PC-9 (cell line): Measurements from ENCODE around the gene PSME4. TPM values are rescaled to one million over a fixed set of nuclear protein-coding genes. Genes with fewer than 3 reads are reported as not detected.
"Not testable (repeated sequence)": the region's sequence is repeated elsewhere in the genome, so short reads cannot be mapped to it uniquely, and the experiment has no call there.

Source experiments
- BruUV-seq: library from RNA; stranded (reverse); fragments of 400-500 nt; replicated peaks from 2 replicates; lab custom pipeline; 2021; lab: Mats Ljungman, UMichigan
- CTCF ChIA-PET: fragments of 300-600 bp; sonication (Branson Sonifier 250); formaldehyde crosslinking; loops from one replicate; lab custom pipeline; 2022; ENCODE audit warnings: antibody characterized with exemption; lab: Charles Lee
- POLR2A ChIA-PET: fragments of 300-600 bp; sonication (Branson Sonifier 250); formaldehyde crosslinking; loops from one replicate; lab custom pipeline; 2022; ENCODE audit warnings: antibody characterized with exemption; ENCODE audit not compliant: unreplicated experiment; lab: Charles Lee
- DNase-seq, 2 experiments: peaks; one replicate each; pipeline versions ENCODE4 v3.0.0 to v3.0.0-alpha.2; 2015 to 2022; ENCODE audit warnings: mixed read lengths in 1 of 2
- H2AFZ ChIP-seq: fragments of 200-600 bp; sonication (generic); 2 replicates; pipeline ENCODE4 v1.8.1; 2017; ENCODE audit warnings: antibody characterized with exemption
- H3F3A ChIP-seq: fragments of 200-600 bp; sonication (generic); 2 replicates; pipeline ENCODE4 v1.8.1; 2017; ENCODE audit warnings: antibody characterized with exemption, mild to moderate bottlenecking, low read depth; ENCODE audit not compliant: insufficient read depth
- H3K27ac ChIP-seq: fragments of 200-600 bp; sonication (generic); 2 replicates; pipeline ENCODE4 v1.6.1; 2016; ENCODE audit warnings: mixed run types
- H3K27me3 ChIP-seq: fragments of 200-600 bp; sonication (generic); 2 replicates; pipeline ENCODE4 v1.6.1; 2016; ENCODE audit warnings: low read depth, mixed run types; ENCODE audit not compliant: insufficient read depth
- H3K36me3 ChIP-seq: fragments of 200-600 bp; sonication (generic); 2 replicates; pipeline ENCODE4 v1.6.1; 2016; ENCODE audit warnings: low read depth, mixed run types
- H3K4me1 ChIP-seq: fragments of 200-600 bp; sonication (generic); replicated peaks from 2 replicates; pipeline ENCODE4 v1.6.1; 2016; ENCODE audit warnings: mixed run types; ENCODE audit not compliant: insufficient read depth
- H3K4me2 ChIP-seq: fragments of 200-600 bp; sonication (generic); 2 replicates; pipeline ENCODE4 v1.6.1; 2017; ENCODE audit warnings: mixed run types
- H3K4me3 ChIP-seq: fragments of 200-600 bp; sonication (generic); 2 replicates; pipeline ENCODE4 v1.6.1; 2016; ENCODE audit warnings: mixed run types
- H3K79me2 ChIP-seq: fragments of 200-600 bp; sonication (generic); 2 replicates; pipeline ENCODE4 v1.6.1; 2017; ENCODE audit warnings: low read depth, mixed run types
- H3K9me2 ChIP-seq: fragments of 200-600 bp; sonication (generic); 2 replicates; pipeline ENCODE4 v1.8.1; 2017; ENCODE audit warnings: mild to moderate bottlenecking; ENCODE audit not compliant: insufficient read depth
- H3K9me3 ChIP-seq: fragments of 200-600 bp; sonication (generic); 2 replicates; pipeline ENCODE4 v1.8.1; 2016; ENCODE audit warnings: low read depth; ENCODE audit not compliant: insufficient read depth
- H4K20me1 ChIP-seq: fragments of 200-600 bp; sonication (generic); 2 replicates; pipeline ENCODE4 v1.8.1; 2017; ENCODE audit not compliant: insufficient read depth
- EZH2 ChIP-seq: fragments of 200-600 bp; sonication (generic); IDR thresholded peaks from 2 replicates; pipeline ENCODE4 v1.8.0; 2017; ENCODE audit warnings: antibody characterized with exemption, low read depth
- intact Hi-C: fragments of 100-400 bp; cut with micrococcal nuclease; formaldehyde crosslinking; loops from one replicate; pipeline ENCODE4 v1.10.0; 2022; ENCODE audit not compliant: unreplicated experiment
- total RNA-seq: library from RNA; stranded (reverse); gene quantifications from 2 replicates; pipeline ENCODE4 v1.2.3, GENCODE V29; 2021
- TF ChIP-seq, protein P1 (sequence below): fragments of 200-600 bp; sonication (generic); conservative IDR thresholded peaks from 2 replicates; pipeline ENCODE4 v1.6.1; 2017; ENCODE audit warnings: mixed run types, antibody characterized with exemption, mild to moderate bottlenecking, moderate library complexity

PSME4 gene
- total RNA-seq, 1 experiment from 2014 or later: 99.5 TPM

DNA sequence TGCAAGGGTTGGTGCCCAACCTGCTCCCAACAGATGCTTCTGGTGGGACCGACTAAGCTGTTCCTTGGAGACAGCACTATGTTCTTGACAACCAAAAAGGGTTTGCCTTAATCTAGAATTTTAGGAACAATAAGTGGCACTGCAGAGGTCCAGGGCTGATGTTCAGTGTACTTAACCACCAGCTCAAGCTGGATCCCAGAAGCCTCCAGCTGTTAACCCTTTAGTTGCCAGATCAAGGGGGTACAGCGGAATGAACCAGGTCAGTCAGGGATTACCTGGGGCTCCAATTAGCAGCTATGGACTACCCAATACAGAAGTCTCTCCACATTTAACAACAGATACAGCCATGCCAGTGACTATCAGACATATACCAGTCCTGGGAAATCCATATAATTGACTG lies 114.5 kb downstream of the PSME4 start:
- Histone ChIP-seq H3K27me3 (no peaks in the 10 kb centered on the region), H3K9me3 (no peaks in the 10 kb centered on the region), H3K4me1 (no peaks in the 10 kb centered on the region), H3K4me3 (no peak overlapping the region), H3K79me2 (no peaks in the 10 kb centered on the region), H2AFZ (no peak overlapping the region), H3K4me2 (no peak overlapping the region), H3F3A (0 out of 2 replicates have a peak, but pooled peaks cover under 1% of the 10 kb centered on the region), H4K20me1 (no peaks in the 10 kb centered on the region; the same call in 1 of the 2 replicates), H3K9me2 (no peaks in the 10 kb centered on the region), H3K36me3 (peaks cover 12% of the 10 kb centered on the region; the same call in 1 of the 2 replicates), H3K27ac (no peak overlapping the region)
- DNase-seq: no peak
- intact Hi-C loops: no loop called here
- no TSS peak for BruUV-seq
- ChIA-PET CTCF (no interaction called here), POLR2A (no interaction called here)
- TF ChIP-seq, protein P1, sequence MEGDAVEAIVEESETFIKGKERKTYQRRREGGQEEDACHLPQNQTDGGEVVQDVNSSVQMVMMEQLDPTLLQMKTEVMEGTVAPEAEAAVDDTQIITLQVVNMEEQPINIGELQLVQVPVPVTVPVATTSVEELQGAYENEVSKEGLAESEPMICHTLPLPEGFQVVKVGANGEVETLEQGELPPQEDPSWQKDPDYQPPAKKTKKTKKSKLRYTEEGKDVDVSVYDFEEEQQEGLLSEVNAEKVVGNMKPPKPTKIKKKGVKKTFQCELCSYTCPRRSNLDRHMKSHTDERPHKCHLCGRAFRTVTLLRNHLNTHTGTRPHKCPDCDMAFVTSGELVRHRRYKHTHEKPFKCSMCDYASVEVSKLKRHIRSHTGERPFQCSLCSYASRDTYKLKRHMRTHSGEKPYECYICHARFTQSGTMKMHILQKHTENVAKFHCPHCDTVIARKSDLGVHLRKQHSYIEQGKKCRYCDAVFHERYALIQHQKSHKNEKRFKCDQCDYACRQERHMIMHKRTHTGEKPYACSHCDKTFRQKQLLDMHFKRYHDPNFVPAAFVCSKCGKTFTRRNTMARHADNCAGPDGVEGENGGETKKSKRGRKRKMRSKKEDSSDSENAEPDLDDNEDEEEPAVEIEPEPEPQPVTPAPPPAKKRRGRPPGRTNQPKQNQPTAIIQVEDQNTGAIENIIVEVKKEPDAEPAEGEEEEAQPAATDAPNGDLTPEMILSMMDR: no peak
- TF ChIP-seq EZH2: no peak

DNA sequence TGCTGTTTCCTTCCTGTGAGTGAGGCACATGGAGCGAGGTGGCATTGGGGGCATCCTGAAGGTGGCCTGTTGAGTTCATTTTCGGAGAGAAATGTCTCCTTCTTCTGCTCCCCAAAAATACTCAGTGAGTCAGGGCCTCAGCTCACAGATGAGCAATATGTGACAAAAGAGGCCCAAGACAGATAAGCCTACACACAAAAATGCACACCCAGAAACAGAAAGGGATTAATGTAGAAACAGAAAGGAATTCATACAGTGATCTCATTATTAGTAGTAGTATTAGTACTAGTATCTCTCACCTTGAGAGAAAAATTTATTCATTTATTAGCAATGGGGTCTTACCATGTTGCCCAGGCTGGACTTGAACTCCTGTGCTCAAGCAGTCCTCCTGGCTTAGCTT lies 116.1 kb downstream of the PSME4 start:
- ChIA-PET POLR2A (no interaction called here), CTCF (no interaction called here)
- no peak for DNase-seq
- intact Hi-C loops: no loop called here
- H4K20me1 ChIP-seq: no peaks in the 10 kb centered on the region; the same call in 1 of the 2 replicates
- H3K9me3 ChIP-seq: no peaks in the 10 kb centered on the region
- H3K36me3 ChIP-seq: peaks cover 11% of the 10 kb centered on the region; the same call in 1 of the 2 replicates
- BruUV-seq: no TSS peak
- H3K4me3 ChIP-seq: no peak overlapping the region
- H3K27me3 ChIP-seq: no peaks in the 10 kb centered on the region
- H3K4me1 ChIP-seq: no peaks in the 10 kb centered on the region
- no peaks in the 10 kb centered on the region for H3K9me2 ChIP-seq
- H3K79me2 ChIP-seq: no peaks in the 10 kb centered on the region
- TF ChIP-seq EZH2: no peak
- TF ChIP-seq, protein P1: no peak
- H3K4me2 ChIP-seq: no peak overlapping the region
- H2AFZ ChIP-seq: no peak overlapping the region
- no peaks in the 10 kb centered on the region for H3F3A ChIP-seq
- H3K27ac ChIP-seq: no peak overlapping the region

DNA sequence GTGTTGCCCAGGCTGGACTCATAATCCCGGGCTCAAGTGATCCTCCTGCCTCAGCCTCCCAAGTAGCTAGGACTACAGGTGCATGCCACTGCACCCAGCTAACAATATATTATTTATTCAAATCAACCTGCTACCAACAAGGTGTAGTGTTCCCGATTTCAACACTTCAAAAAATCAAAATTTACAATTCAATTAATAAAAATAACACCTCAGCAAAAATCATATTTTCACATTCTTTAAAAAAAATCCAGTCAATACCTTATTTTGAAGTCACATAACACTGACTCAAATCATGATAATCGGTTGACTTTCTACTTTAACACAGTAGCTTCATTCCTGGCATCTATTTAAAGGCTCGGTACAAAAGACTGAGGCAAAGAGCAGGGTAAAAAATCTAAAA lies 118.3 kb downstream of the PSME4 start:
- no peak overlapping the region for H2AFZ ChIP-seq
- ChIA-PET CTCF (no interaction called here), POLR2A (no interaction called here)
- H3F3A ChIP-seq: no peaks in the 10 kb centered on the region
- intact Hi-C loops: no loop called here
- no peaks in the 10 kb centered on the region for H4K20me1 ChIP-seq
- no peak overlapping the region for H3K4me2 ChIP-seq
- H3K4me3 ChIP-seq: no peak overlapping the region
- peaks cover 11% of the 10 kb centered on the region; the same call in 1 of the 2 replicates for H3K36me3 ChIP-seq
- H3K9me2 ChIP-seq: no peaks in the 10 kb centered on the region
- H3K9me3 ChIP-seq: no peaks in the 10 kb centered on the region
- H3K79me2 ChIP-seq: no peaks in the 10 kb centered on the region
- no peak for DNase-seq
- H3K4me1 ChIP-seq: no peaks in the 10 kb centered on the region
- H3K27me3 ChIP-seq: no peaks in the 10 kb centered on the region
- no peak overlapping the region for H3K27ac ChIP-seq
- TF ChIP-seq EZH2: no peak
- TF ChIP-seq, protein P1: no peak
- no TSS peak for BruUV-seq

DNA sequence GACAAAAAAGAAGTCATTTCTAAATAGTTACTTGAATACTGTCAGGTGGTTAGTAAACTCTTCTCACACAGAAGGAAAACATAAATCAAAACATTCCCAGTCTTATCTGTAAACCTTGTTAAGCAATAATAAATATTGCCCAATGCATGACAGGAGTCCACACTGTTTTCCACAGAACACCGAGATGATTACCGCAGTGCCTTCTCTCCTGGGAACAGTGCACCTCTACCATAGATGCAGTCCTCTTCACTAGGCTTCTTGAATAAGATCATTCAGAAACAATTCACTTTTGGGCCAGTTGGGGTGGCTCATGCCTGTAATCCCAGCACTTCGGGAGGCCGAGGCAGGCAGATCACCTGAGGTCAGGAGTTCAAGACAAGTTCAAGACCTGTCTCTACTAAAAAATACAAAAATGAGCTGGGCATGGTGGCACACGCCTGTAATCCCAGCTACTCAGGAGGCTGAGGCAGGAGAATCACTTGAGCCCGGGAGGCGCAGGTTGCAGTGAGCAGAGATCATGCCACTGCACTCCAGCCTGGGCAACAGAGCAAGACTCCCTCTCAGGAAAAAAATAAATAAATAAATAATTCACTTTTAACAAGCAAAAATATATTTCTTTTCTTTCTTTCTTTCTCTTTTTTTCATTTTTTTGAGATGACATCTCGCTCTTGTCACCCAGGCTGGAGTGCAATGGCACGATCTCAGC lies 119.6 kb downstream of the PSME4 start:
- CTCF ChIA-PET, H3K4me1 ChIP-seq, BruUV-seq, H4K20me1 ChIP-seq, H3K9me3 ChIP-seq, intact Hi-C loops, H3K27me3 ChIP-seq, H3K79me2 ChIP-seq, H2AFZ ChIP-seq, H3F3A ChIP-seq, H3K9me2 ChIP-seq, H3K4me2 ChIP-seq, POLR2A ChIA-PET, H3K4me3 ChIP-seq, DNase-seq, H3K27ac ChIP-seq: not testable (repeated sequence)
- peaks cover 11% of the 10 kb centered on the region; the same call in 1 of the 2 replicates for H3K36me3 ChIP-seq
